ENCODE data around the gene DRC3.

The DRC3 gene

GRCh38 chr17:18059283-18059682 lies 86.6 kb downstream of the DRC3 start:
- no peak overlapping the region for H3K4me3 ChIP-seq (ENCODE audit: low read length)
- no peak for DNase-seq (ENCODE audit: low read depth)
- no peak for TF ChIP-seq CTCF (conservative IDR thresholded peaks at IDR 0.05; ENCODE audit: low read length)

- DNase-seq (ENCODE audit: low read depth), result no peak
- H3K4me3 ChIP-seq (ENCODE audit: low read length), result no peak overlapping the region
- TF ChIP-seq CTCF (conservative IDR thresholded peaks at IDR 0.05; ENCODE audit: low read length), result no peak
Measured at GRCh38 chr17:18064053-18064452, 91.4 kb downstream of the DRC3 start.

- no peak for TF ChIP-seq CTCF (conservative IDR thresholded peaks at IDR 0.05; ENCODE audit: low read length)
- no peak overlapping the region for H3K4me3 ChIP-seq (ENCODE audit: low read length)
- DNase-seq (ENCODE audit: low read depth), result no peak
Measured at GRCh38 chr17:18065546-18065945, 92.9 kb downstream of the DRC3 start.

All from AG10803 (cell line).